Inflammatory macrophage (primary cell): ENCODE data around the gene RIC8B.

Source experiments
- DNase-seq, 2 donors: peaks; one replicate each; pipeline ENCODE4 v3.0.0-alpha.2; 2020 to 2022

Gene RIC8B

DNA sequence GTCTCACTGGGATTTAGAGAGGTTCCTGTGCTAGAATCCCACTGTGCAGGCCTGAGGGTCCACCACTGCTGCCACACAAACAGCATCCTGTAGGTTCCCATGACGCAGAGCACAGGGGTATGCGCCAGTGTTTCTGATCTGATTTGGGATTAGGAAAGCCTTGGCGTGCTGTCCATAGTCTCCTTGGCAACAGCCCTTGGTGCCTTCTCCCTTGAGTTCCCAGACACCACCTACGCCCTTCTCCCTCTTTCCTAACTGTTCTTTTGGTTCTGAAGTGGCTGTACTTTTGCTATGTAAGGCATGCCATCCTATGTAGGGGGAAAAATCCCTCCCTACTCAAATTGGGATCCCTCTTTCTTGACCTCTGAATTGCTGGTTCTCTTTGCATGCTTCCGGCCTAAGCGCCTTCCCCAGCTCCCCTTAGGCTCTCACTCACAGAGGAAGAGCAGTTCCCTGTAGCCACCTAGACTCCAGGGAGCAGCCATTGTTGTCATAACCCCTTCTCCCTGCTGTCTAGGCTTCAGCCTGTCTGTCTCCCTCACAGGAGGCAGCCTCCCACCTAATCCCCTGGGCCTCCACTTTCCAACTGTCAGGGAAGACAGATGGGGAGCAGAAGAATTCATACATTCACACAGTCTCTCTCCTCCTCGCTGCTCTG is 14.8 kb upstream of the RIC8B start:
- DNase-seq = no peak

DNA sequence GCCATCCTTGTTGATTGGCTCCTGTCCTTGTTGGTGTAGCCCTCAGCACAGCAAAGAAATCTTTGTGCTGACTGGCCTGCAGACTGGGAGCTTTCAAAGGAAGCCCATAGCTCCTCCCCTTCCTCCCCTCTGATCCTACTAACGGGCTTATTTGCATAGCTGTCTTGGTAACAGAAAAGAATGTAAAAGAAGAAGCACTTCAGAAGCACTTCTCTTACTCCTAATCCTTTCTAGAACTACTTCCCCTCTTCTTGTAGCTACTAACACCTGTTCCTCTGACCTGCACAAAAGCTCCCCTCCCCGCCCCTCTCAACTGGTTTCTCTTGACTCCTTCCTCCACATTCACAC is 14.3 kb upstream of the RIC8B start:
- peak; percentile 23 to 64 for DNase-seq

DNA sequence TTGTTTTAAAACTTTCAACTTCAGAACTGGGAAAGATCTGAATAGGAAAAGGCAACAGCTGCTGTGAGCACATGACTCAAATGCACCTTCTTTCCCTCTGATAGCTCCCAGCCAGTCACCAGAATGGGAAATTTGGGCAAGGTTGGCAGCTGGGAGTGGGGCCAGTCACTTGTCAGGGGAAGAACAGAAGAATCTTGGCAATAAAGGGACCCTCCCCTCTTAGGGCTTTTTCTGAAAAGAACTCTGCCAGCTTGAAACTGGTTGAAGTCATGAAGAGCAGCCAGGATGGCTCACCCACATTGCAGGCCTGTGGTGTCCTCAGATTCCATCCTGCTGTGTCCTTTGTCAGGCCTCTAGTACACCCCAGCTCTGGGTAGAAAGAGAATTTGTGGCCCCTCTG is 10.3 kb upstream of the RIC8B start:
- no peak for DNase-seq

DNA sequence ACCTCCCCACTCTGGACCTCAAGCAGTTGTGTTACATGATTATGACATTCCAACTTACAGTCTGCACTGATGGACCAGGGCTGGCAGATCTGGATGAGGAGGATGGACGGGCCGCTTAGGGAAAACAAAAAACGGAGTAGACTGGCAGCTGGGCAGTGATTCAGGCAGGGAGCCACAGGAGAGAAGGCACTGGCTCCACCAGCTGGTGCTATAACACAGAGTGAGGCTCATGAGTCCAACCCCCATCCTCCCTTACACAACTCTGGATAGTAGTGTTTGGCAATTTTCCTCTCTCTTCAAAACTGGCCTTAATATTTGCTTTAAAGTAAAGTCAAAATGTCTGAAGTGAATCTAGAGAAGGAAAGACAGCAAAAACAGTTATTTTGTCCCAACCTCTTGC is 9.7 kb upstream of the RIC8B start:
- DNase-seq = peak; percentile 37 to 60

DNA sequence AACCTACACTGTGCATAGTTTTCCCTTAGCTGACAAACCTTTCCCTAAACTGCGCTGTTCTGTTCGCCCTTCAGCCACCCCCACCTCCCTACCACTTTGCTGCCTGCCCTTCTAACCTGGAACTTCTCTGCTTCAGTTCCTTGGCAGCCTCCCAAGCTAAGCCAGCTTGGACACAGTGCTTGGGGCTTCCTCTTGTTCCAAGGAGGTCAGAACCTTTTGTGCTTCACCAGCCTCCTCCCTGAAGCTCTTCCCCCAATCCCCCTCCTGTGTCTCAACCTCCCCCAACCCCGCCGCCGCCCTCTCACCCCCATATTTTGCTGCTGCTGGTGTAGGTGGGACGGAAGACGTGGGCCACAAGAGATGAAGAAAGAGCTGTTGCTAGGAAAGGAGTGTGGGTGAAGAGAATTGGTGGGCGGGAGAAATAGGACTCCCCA is 8.1 kb upstream of the RIC8B start:
- peak; percentile 37 to 60 for DNase-seq

DNA sequence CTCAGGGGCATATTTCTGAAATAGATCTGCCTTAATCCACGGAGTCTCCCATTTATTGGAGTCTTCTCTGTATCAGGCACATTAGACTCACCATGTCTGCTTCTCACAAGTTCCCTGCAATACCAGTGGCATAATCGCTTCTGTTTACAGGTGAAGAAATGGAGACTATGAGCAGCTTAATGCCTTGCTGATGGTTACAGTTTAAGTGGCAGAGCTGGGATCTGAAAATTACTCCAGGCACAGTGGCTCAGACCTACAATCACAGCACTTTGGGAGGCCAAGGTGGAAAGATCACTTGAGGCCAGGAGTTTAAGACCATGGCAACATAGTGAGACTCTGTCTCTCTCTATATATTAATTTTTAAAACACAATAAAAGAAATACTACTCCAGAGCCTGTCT is 7.3 kb upstream of the RIC8B start:
- no peak for DNase-seq

DNA sequence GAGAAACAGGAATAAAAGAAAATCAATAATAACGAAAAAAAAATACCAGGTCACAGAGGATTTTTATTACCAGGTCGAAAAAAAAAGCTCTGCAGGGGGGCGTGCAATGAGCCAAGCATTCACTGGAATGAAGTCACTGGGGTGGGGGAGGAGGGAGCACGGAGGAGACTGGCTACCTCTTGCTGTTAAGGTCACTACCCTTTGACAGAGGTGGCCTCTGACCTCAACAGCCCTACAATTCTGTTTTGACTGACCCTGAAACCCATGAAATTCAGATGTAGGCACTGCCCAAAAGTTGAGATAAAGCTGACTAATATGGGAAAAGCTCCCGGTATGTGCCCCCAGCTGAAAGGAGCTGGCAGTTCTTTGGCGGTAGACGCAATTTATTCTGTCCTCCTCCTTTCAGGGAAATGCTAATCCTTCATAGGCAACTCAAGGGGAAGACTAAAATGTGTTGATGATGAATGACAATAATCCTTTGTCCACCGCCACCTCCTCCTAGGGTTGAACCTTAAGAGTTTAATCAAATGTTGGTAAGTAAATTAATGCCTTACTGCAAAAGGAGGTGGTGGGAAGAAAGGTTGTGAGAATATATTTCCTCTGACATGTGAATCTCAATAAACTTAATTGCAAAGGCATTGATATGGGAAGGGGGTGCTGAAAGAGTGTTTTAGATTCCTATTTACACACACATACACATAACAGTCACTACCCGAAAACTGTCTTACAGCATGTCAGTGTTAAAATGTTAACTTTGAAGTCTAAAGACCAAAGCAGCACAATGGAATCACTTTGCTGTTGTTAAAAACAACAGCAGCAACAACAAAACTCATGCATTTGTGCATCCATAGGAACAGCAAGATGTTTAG is 6.3 kb upstream of the RIC8B start:
- no peak for DNase-seq

DNA sequence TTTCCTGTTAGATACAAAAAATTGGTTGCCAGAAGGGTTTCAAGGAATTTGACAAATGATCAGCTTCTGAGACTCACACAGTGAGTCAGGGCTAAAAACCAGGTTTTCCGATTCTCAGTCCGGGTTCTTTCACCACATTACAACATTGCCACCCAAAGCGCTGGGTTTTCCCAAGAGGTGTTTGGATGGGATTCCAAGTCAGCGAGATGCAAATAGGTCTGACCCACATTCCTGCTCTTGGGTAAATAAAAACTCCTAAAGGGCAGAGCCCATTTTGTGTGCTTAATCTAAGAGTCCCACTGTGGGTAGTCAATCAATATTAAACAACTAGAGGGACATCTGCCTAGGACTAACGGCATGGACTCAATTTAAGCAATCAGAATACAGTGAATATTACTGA is 5.4 kb upstream of the RIC8B start:
- no peak for DNase-seq

DNA sequence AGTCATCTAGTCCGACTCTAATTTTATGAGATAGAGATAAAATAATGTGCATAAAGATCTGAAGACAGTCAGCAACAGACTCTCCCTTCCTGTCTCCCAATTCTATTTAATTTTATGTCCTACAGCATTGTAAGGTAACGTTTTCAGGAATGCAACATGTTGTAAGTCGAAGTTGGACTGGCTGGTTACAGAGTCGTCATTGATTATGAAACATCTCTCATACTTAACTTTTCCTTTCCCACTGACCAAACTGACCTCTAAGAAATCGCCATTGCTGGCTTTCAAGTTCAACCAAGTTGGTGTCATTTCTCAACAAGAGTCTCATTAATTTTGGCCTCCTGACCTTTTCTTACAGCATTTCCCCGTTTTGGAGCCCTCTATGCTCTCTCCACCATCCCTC is 4.9 kb upstream of the RIC8B start:
- DNase-seq = no peak

DNA sequence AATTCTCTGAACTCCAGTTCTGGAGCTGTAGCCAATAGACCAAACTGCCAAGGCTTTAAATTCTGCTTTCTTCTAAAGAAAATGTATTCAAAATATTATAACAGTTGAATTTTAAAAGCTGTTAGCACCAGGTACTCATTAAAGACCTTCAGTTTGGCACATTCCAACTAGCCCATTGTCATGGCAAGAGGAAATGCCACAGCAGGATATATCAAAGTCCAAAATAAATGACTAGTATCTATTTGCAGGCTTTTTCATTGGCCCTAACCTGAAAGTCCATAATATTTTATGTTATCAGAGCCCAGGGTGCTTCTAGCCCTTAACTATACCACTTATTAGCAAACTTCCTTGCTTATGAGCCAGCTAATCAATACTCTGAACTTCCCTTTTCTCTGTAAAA is 3.1 kb upstream of the RIC8B start:
- DNase-seq = no peak

DNA sequence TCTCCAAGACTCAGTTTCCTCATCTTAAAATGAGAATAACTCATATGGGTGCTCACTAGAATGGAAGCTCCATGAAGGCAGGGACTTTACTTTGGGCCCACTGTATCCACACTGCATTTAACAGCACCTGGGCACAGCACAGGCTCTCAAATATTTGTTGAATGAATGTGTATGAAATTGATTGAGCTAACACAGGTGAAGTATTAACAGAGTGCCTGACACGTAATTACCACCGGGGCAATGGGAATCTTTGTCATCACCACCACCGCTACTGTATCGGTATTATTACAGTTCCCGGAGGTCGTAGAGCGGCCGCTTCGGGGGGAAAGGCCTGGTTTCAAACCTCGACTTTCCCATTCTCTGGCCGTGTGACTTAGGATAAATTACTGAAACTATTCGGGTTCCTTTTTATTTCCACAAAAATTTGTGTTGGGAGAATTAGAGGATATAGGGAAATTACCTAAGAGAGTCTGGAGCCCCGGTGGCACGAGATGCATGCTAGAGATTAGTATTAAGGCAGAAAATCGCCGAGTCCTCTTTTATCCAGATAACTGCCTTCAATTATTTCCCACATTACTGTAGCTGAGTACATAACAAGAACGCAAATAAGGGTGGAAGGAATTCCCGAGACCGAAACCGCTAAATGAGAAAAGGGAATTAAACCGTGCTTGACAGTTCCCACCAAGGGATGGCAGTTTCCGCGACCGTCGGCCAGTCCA is 1.0 kb upstream of the RIC8B start:
- DNase-seq = no peak

DNA sequence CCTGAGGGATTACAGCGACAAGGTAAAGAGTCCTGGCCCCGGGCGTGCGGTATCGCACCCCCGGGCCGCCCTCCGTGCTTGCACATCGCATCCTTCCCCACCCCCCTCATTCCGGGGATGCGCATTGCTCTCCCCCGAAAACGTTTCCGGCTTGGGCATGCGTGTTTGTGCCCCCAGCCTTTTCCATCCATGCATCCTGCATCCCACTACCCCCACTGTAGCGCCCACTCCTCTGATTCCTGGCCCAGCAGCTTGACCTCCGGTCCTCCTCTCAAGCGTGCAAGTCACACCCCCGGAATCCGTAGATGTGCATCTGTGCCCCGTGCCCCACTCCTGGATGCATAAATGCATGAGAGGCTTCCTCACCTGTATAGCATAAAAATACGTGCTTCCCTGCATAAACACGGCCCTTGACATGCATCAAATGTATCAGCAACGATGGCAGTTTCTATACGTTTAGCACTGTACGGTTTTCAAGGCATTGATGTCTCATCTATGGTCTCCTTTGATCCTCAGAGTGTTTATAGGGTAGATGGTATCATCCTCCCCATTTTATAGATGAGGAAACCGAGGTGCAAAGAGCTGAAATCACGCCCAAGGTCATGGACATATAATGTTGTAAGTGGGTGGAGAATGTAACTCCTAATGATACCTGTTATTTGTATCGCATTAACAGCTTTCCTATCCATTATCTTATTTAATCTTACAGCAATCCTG is 484 bp downstream of the RIC8B start:
- DNase-seq = no peak

DNA sequence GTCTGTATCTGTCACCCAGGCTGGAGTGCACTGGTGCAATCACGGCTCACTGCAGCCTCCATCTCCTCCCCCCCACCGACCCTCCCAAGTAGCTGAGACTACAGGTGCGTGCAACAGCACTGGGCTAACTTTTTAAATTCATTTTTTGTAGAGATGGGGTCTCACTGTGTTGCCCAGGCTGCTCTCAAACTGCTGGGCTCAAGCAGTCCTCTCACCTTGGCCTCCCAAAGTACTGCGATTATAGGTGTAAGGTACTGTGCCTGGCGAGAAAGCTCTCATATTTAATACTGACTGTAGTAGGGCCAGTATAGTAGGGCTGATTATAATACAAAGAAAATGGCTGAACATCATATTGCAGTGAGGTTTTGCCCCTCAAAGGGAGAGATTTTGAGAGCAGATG is 2.4 kb downstream of the RIC8B start:
- no peak for DNase-seq

DNA sequence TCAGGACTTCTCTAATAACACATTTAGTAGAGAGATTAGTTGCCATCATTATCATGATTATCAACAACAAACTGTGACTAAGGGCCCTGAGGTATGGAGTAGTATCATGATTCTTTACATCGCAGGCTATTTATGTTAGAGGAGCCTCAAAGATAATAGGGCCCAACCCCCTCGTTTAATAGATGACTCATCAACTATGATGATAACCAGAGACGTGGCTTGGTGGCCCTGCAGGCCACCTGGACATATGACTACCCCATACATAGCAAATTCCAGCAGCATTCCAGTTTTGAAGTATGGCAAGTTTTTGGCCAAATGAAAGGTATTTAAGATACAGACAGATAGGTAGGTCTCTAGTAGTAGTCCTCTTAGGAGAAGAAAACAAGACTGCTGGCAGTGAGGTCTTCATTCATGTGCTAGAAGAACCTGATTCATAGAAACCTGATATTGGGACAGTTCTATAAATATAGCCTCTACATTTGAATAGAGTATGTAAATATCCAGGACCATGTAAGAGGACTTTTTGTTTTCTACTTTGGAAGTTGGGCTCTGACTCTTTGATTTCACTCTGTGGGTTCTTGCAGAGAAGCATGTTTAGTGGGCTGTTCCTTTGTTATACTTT is 5.6 kb downstream of the RIC8B start:
- no peak for DNase-seq

DNA sequence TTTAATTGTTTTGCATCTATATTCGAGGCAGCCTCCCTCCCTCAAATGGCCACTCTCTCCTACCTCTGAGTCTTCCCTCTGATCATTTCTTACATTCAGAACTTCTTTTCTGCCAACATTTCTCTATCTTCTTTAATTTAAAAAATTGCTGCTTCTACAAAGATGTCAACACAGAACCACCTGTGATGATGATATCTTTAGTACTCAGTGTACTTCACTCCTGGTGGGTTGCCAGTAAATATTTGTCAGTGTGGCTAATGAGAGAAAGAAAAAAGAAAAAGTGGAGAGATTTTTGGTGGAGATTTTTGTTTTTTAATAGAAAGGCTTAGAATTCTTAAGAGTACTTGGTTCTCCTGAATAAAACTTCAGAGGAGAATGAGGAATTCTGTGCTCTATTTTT is 8.1 kb downstream of the RIC8B start:
- no peak for DNase-seq

DNA sequence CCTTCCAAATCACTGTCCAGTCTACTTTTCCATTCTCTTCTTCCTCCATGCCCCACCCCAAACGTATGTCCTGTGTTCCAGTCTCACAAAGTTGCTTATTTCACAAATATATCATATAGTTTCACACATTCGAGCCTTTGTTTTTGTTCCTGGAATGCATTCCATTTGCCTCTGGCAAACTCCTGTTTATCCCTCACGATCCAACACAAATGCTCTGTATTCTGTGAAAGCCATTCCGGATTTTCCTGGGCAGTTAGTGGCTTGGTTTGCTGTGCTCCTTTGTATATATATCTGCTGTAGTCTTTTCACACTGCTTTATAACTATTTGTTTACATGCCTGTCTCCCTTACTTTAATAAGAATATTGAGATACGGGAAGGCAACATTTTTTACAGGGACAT is 9.0 kb downstream of the RIC8B start:
- no peak for DNase-seq

DNA sequence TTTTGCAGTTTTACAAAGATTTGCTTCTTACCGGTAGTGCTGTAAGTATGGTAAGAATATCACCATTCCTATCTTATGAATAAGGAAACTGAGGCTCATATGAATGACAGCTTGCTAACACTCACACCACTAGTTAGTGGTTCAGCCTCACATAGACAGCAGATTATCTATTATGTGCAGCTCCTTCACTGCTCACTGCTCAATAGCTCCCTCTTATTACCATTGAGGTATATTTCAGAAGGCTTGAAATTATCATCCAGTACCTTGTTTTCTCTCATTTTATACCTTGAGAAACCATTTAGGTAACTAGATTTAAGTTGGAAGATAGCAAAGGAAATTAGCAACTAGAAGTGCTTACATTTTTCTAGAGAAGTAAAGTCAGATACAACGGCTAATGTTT is 15.5 kb downstream of the RIC8B start:
- no peak for DNase-seq

DNA sequence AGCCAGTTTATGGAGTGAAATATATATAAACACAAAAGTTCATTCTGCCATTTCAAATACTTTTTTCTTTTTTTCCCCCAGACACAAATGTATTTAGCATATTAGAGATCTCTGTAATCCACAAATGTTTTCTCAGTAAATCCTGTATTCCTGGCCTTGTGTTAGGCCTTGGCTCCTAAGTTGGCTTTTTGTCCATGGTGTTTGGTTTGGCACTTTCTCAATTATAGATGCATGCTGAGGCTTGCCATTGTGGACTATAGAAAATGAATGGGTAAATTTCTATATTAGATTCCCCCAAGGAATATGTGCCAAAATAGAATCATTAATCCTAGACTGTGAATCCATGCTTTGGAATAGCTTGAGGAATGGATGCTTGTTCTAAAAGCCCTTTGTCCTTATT is 17.0 kb downstream of the RIC8B start:
- no peak for DNase-seq

DNA sequence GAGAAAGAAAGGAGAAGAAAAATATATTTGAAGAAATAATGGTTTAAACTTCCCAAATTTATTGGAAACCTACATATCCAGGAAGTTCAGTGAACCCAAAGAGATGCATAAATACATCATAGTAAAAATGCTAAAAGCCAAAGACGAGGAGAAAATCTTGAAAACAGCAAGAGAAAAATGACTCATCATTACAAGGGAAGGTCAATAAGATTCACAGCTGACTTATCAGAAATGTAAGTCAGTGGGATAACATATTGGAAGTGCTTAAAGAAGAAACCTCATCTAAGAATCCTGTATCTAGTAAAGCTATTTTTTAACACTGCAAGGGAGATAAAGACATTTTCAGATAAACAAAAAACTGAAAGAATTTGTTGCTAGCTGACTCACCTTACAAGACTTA is 19.9 kb downstream of the RIC8B start:
- no peak for DNase-seq

DNA sequence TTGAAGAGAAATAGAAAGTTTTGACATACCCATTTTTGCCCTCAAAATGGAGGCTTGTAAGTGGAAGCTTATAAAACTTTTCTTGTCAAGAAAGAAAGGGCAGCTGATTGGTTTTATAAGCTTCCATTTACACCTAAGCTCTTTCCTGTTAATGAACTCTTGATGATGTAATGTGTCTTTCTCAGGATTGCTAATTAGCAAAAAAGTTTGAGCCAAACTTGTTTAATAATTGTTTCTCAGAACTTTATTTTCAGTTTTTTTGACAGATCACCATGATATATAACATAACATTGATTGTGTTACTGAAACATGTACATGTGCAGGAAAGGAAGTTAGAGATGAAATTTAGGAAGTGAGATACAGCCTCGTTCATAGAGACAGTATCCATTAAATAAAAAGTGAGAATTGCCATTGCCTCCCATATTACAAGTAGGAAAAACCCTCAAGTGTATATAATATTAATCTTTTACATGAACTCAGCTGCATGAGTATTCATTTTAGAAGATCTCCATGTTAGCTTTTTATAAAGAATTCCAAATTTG is 26.8 kb downstream of the RIC8B start:
- DNase-seq = no peak

DNA sequence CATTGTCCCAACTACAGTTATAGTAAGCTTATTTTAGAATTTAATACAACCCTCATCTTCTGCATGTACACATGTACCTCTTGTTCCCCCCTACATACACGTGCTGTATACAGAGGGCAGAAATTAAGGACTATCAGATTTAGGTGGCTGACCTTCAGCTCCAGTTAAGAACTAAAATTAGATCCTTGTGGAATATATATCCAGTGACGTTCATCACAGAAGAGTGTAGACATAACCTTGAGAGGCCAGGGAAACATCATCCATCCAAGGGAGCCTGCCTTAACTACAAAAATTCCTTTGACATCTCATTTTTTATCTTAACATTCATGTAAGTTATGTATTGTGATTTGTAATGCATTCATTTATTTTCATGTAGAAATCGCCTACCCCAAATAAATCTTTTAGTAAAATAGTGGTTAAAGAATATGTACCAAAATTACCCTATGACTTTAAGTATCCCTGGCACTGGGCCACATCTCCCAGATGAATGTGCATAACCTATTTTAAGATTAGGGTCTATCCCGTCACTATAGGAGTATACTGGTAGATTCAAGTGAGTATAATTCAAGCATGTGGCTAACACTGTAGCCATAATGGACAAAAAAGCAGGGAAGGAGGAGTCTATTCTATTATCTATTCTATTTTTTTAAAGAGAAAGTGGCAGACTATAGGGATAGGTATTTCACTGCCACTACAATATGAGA is 27.5 kb downstream of the RIC8B start:
- no peak for DNase-seq

DNA sequence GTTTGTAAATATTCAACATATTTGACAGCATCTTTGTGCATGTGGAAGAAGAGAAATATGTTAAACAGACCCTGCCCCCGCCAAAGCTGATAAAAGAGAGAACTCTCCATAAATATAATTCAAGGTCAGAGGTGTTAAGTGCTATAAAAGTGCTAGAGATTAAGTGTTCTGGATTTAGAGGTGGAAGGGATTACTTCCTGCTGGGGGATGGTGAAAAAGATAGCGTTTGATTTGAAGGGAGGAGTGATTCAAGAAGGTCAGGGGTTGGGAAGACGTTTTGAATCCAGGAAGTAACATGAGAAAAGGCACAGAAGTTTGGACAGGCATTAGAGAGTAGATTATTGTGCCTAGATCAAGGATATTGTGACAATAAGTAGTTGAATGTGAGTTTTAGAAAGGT is 30.2 kb downstream of the RIC8B start:
- no peak for DNase-seq
